HCT116 (cell line): ENCODE data around the gene OTOGL. TPM values are rescaled to one million over a fixed set of nuclear protein-coding genes. Genes with fewer than 3 reads are reported as not detected.

Experiments
- ATAC-seq: fragments of 200-7000 bp; cut with Tn5 transposase; 2 replicates; pipeline ENCODE4 v1.9.1; 2020; ENCODE audit warnings: mild to moderate bottlenecking, moderate library complexity
- BruUV-seq: library from RNA; stranded (reverse); fragments of 400-500 nt; replicated peaks from 2 replicates; lab custom pipeline; 2021; lab: Mats Ljungman, UMichigan
- CTCF ChIA-PET: fragments of 300-600 bp; sonication (Branson Sonifier 250); formaldehyde crosslinking; loops from one replicate; lab custom pipeline; 2021; ENCODE audit warnings: antibody characterized with exemption; lab: Charles Lee
- POLR2A ChIA-PET: fragments of 300-600, 350-600 bp; sonication (Branson Sonifier 250); formaldehyde crosslinking; loops from one replicate; lab custom pipeline; 2021; ENCODE audit warnings: antibody characterized with exemption; lab: Charles Lee
- RAD21 ChIA-PET, 2 experiments: fragments of 300-600 bp; sonication (Branson Sonifier 250); formaldehyde crosslinking; loops; one replicate each; lab custom pipeline; 2023; ENCODE audit warnings: low total read pairs in 2 of 2; ENCODE audit not compliant: uncharacterized antibody in 2 of 2, unreplicated experiment in 2 of 2, low non-redundant PET in 1 of 2; lab: Charles Lee
- DNase-seq: peaks from one replicate; pipeline ENCODE4 v3.0.0-alpha.2; 2010; ENCODE audit warnings: low read depth, low spot score
- H2AFZ ChIP-seq: fragments of 200-600 bp; shearing (Covaris generic), sonication (generic); 2 replicates; pipeline ENCODE4 v1.6.1; 2017; ENCODE audit warnings: low read depth, mixed run types, mixed read lengths, antibody characterized with exemption, low read length; ENCODE audit not compliant: poor library complexity, severe bottlenecking
- H3K27ac ChIP-seq: 2 replicates; pipeline ENCODE4 v1.5.1; 2012; ENCODE audit warnings: low read depth, low read length
- H3K27me3 ChIP-seq: fragments of 200-600 bp; sonication (generic); 2 replicates; pipeline ENCODE4 v1.6.1; 2016; ENCODE audit warnings: mixed run types, low read length, mixed read lengths; ENCODE audit not compliant: insufficient read depth
- H3K36me3 ChIP-seq, 2 experiments: fragments of 200-500 bp in 1 of 2; fragments of 200-600 bp in 1 of 2; sonication (Bioruptor generic) in 1 of 2; sonication (generic) in 1 of 2; 2 replicates each; pipeline versions ENCODE4 v1.5.1 to v1.6.1; 2014 to 2016; ENCODE audit warnings: low read length in 2 of 2, inconsistent platforms in 1 of 2, mixed read lengths in 1 of 2, mixed run types in 1 of 2; ENCODE audit not compliant: insufficient read depth in 2 of 2, control insufficient read depth in 1 of 2
- H3K4me1 ChIP-seq, 2 experiments: fragments of 200-600 bp in 1 of 2; sonication (generic) in 1 of 2; 2 replicates each; pipeline versions ENCODE4 v1.5.1 to v1.6.1; 2012 to 2017; ENCODE audit warnings: low read length in 2 of 2, inconsistent platforms in 1 of 2, mild to moderate bottlenecking in 1 of 2, mixed read lengths in 1 of 2, mixed run types in 1 of 2, moderate library complexity in 1 of 2; ENCODE audit not compliant: insufficient read depth in 2 of 2, control insufficient read depth in 1 of 2
- H3K4me2 ChIP-seq: fragments of 200-600 bp; sonication (generic); 2 replicates; pipeline ENCODE4 v1.6.1; 2017; ENCODE audit warnings: mixed run types, low read length, mixed read lengths
- H3K4me3 ChIP-seq, 2 experiments: fragments of 200-600 bp in 1 of 2; sonication (generic) in 1 of 2; replicated peaks in 1 of 2; 2 replicates each; pipeline ENCODE4 v1.5.1; 2011 to 2016; ENCODE audit warnings: low read length in 2 of 2, control low read depth in 1 of 2, low read depth in 1 of 2, mild to moderate bottlenecking in 1 of 2, mixed read lengths in 1 of 2, mixed run types in 1 of 2
- H3K79me2 ChIP-seq: fragments of 200-600 bp; sonication (generic); 2 replicates; pipeline ENCODE4 v1.6.1; 2017; ENCODE audit warnings: mild to moderate bottlenecking, mixed run types, low read length, moderate library complexity, mixed read lengths; ENCODE audit not compliant: insufficient read depth
- H3K9ac ChIP-seq: fragments of 200-600 bp; sonication (generic); 2 replicates; pipeline ENCODE4 v1.6.1; 2016; ENCODE audit warnings: low read length, mixed read lengths
- H3K9me2 ChIP-seq: fragments of 200-600 bp; sonication (generic), shearing (Covaris generic); 2 replicates; pipeline ENCODE4 v1.6.1; 2017; ENCODE audit warnings: mixed run types, mild to moderate bottlenecking, moderate library complexity; ENCODE audit not compliant: insufficient read depth
- H3K9me3 ChIP-seq, 2 experiments: fragments of 200-500 bp in 1 of 2; fragments of 200-600 bp in 1 of 2; sonication (Bioruptor generic) in 1 of 2; sonication (generic) in 1 of 2; 2 replicates each; pipeline ENCODE4 v1.6.1; 2014 to 2017; ENCODE audit warnings: low read length in 2 of 2, mixed read lengths in 2 of 2, inconsistent platforms in 1 of 2, low read depth in 1 of 2, mild to moderate bottlenecking in 1 of 2, mixed run types in 1 of 2, moderate library complexity in 1 of 2; ENCODE audit not compliant: control insufficient read depth in 1 of 2, insufficient read depth in 1 of 2
- H4K20me1 ChIP-seq: fragments of 200-600 bp; sonication (generic), shearing (Covaris generic); 2 replicates; pipeline ENCODE4 v1.6.1; 2017; ENCODE audit warnings: mixed run types, mild to moderate bottlenecking, moderate library complexity; ENCODE audit not compliant: insufficient read depth
- CBX3 ChIP-seq: IDR thresholded peaks from 2 replicates; pipeline ENCODE4 v1.6.1; 2012; ENCODE audit warnings: low read depth
- CEBPB ChIP-seq: IDR thresholded peaks from 2 replicates; pipeline ENCODE4 v1.6.1; 2012; ENCODE audit warnings: low read depth
- EGR1 ChIP-seq: IDR thresholded peaks from 2 replicates; pipeline ENCODE4 v1.6.1; 2012; ENCODE audit warnings: low read depth
- ELF1 ChIP-seq: IDR thresholded peaks from 2 replicates; pipeline ENCODE4 v1.6.1; 2012; ENCODE audit warnings: low read depth, borderline replicate concordance
- EZH2 ChIP-seq: fragments of 200-600 bp; sonication (generic); IDR thresholded peaks from 2 replicates; pipeline ENCODE4 v1.6.1; 2017; ENCODE audit warnings: antibody characterized with exemption, mixed run types
- EZH2phosphoT487 ChIP-seq: fragments of 200-600 bp; IDR thresholded peaks from 2 replicates; pipeline ENCODE4 v1.6.1; 2018; ENCODE audit warnings: antibody characterized with exemption, borderline replicate concordance
- FOSL1 ChIP-seq: IDR thresholded peaks from 2 replicates; pipeline ENCODE4 v1.6.1; 2012; ENCODE audit warnings: low read depth
- POLR2A ChIP-seq: IDR thresholded peaks from 2 replicates; pipeline ENCODE4 v1.7.0; 2011; ENCODE audit warnings: borderline replicate concordance; ENCODE audit not compliant: insufficient read depth, insufficient read length; ENCODE audit errors: extremely low read depth
- POLR2AphosphoS5 ChIP-seq: IDR thresholded peaks from 2 replicates; pipeline ENCODE4 v1.6.1; 2011; ENCODE audit warnings: mild to moderate bottlenecking, low read depth, low read length, moderate library complexity
- RAD21 ChIP-seq: IDR thresholded peaks from 2 replicates; pipeline ENCODE4 v1.6.1; 2012; ENCODE audit warnings: low read depth, mild to moderate bottlenecking
- TCF7L2 ChIP-seq: IDR thresholded peaks from 2 replicates; pipeline ENCODE4 v1.7.0; 2011; ENCODE audit warnings: borderline replicate concordance, inconsistent platforms; ENCODE audit not compliant: insufficient read depth, insufficient read length; ENCODE audit errors: extremely low read depth
- ZFX ChIP-seq: fragments of 450-650 bp; IDR thresholded peaks from 2 replicates; pipeline ENCODE4 v1.6.1; 2017
- intact Hi-C: fragments of 100-400 bp; cut with micrococcal nuclease; formaldehyde crosslinking; loops from 2 replicates; pipeline ENCODE4 v1.10.0; 2022
- total RNA-seq: library from RNA; stranded (reverse); gene quantifications from one replicate; pipeline ENCODE4 v1.2.1, GENCODE V29; 2021; ENCODE audit not compliant: unreplicated experiment
- TF ChIP-seq, protein P1 (sequence below): IDR thresholded peaks from 2 replicates; pipeline ENCODE4 v1.6.1; 2012; ENCODE audit warnings: low read depth
- TF ChIP-seq, protein P2 (sequence below): IDR thresholded peaks from 2 replicates; pipeline ENCODE4 v1.6.1; 2012
- TF ChIP-seq, protein P3 (sequence below), 3 experiments: fragments of 200-600 bp in 1 of 3; sonication (generic) in 1 of 3; IDR thresholded peaks in 2 of 3; conservative IDR thresholded peaks in 1 of 3; 2 replicates each; pipeline ENCODE4 v1.5.1; 2012 to 2017; ENCODE audit warnings: low read depth in 2 of 3, low read length in 2 of 3, antibody characterized with exemption in 1 of 3, borderline replicate concordance in 1 of 3, control low read depth in 1 of 3, mild to moderate bottlenecking in 1 of 3, mixed read lengths in 1 of 3, mixed run types in 1 of 3, moderate library complexity in 1 of 3; ENCODE audit not compliant: insufficient read depth in 1 of 3

Gene OTOGL
- total RNA-seq, 1 experiment from 2014 or later: not detected

DNA sequence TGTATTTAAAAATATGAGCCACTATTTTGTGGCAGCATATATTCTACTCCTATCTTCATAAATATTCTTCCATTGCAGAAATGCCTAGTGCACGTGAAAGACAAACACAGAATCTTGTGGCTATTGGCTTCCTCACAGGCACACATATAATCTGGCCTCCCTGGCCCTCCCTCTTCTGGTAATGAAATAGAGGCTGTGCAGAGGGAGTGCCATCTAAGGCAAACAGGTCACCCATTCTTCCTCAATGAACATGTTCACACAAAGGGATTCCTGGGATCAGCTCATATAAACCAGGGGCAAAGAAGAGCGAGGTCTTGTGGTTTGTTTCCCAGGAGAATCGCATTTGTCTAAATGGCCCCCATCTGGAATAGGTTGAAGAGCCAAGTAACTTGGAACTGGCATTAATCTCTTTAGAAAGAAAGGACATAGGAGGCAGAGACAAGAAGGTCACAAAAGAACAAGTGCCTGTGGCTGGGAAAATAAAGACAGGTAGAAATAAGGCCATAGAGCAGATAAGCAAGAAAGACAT, 173.1 kb downstream of the OTOGL start (continued):
- TF ChIP-seq, protein P1, sequence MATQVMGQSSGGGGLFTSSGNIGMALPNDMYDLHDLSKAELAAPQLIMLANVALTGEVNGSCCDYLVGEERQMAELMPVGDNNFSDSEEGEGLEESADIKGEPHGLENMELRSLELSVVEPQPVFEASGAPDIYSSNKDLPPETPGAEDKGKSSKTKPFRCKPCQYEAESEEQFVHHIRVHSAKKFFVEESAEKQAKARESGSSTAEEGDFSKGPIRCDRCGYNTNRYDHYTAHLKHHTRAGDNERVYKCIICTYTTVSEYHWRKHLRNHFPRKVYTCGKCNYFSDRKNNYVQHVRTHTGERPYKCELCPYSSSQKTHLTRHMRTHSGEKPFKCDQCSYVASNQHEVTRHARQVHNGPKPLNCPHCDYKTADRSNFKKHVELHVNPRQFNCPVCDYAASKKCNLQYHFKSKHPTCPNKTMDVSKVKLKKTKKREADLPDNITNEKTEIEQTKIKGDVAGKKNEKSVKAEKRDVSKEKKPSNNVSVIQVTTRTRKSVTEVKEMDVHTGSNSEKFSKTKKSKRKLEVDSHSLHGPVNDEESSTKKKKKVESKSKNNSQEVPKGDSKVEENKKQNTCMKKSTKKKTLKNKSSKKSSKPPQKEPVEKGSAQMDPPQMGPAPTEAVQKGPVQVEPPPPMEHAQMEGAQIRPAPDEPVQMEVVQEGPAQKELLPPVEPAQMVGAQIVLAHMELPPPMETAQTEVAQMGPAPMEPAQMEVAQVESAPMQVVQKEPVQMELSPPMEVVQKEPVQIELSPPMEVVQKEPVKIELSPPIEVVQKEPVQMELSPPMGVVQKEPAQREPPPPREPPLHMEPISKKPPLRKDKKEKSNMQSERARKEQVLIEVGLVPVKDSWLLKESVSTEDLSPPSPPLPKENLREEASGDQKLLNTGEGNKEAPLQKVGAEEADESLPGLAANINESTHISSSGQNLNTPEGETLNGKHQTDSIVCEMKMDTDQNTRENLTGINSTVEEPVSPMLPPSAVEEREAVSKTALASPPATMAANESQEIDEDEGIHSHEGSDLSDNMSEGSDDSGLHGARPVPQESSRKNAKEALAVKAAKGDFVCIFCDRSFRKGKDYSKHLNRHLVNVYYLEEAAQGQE: no peak
- TF ChIP-seq POLR2A: no peak
- TF ChIP-seq EZH2: no peak
- no peak for TF ChIP-seq FOSL1
- no peak for TF ChIP-seq CEBPB
- TF ChIP-seq ELF1: no peak
- no peak for TF ChIP-seq POLR2AphosphoS5
- no peak for TF ChIP-seq TCF7L2
- TF ChIP-seq CBX3: no peak
- TF ChIP-seq RAD21: no peak
- TF ChIP-seq EZH2phosphoT487: no peak

DNA sequence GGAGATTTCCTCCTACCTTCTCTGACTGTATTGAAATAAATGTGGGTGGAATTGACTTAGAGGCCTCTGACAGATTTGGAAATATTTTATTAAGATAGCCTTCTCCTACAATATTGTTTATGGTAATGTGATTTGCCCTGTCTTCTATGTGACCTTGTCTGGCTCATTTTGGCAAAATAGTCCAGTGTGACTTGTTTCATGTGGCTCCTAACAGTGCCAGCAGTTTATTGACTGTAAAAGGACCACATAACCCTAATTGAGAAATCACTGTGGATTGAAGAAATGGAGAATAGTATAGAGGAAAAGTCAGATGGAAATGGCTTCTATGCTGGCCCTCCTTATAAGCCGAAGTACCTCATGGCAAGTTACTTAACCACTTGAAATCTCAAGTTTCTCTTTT, 173.8 kb downstream of the OTOGL start:
- no peaks in the 10 kb centered on the region for H3K9me2 ChIP-seq
- H3K27ac ChIP-seq: no peak overlapping the region
- H3K36me3 ChIP-seq: no peaks in the 10 kb centered on the region
- no peak overlapping the region for H3K4me3 ChIP-seq
- no peaks in the 10 kb centered on the region for H4K20me1 ChIP-seq
- no peak overlapping the region for H3K9ac ChIP-seq
- intact Hi-C loops: no loop called here
- TF ChIP-seq EZH2 (no peak), ELF1 (no peak), TCF7L2 (no peak), ZFX (no peak), EGR1 (no peak)
- TF ChIP-seq, protein P2, sequence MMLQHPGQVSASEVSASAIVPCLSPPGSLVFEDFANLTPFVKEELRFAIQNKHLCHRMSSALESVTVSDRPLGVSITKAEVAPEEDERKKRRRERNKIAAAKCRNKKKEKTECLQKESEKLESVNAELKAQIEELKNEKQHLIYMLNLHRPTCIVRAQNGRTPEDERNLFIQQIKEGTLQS: no peak
- TF ChIP-seq, protein P3, sequence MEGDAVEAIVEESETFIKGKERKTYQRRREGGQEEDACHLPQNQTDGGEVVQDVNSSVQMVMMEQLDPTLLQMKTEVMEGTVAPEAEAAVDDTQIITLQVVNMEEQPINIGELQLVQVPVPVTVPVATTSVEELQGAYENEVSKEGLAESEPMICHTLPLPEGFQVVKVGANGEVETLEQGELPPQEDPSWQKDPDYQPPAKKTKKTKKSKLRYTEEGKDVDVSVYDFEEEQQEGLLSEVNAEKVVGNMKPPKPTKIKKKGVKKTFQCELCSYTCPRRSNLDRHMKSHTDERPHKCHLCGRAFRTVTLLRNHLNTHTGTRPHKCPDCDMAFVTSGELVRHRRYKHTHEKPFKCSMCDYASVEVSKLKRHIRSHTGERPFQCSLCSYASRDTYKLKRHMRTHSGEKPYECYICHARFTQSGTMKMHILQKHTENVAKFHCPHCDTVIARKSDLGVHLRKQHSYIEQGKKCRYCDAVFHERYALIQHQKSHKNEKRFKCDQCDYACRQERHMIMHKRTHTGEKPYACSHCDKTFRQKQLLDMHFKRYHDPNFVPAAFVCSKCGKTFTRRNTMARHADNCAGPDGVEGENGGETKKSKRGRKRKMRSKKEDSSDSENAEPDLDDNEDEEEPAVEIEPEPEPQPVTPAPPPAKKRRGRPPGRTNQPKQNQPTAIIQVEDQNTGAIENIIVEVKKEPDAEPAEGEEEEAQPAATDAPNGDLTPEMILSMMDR (IDR thresholded peaks at IDR 0.05 in 2 of 3, conservative IDR thresholded peaks at IDR 0.05 in 1 of 3; ENCODE audit: borderline replicate concordance in 1 of 3, insufficient read depth in 1 of 3, low read depth in 2 of 3, low read length in 2 of 3): no peak
- DNase-seq: no peak
- H3K4me2 ChIP-seq: no peak overlapping the region
- BruUV-seq: no TSS peak
- RAD21 ChIA-PET: no interaction called here
- no peak for ATAC-seq
- no peaks in the 10 kb centered on the region for H3K27me3 ChIP-seq
- CTCF ChIA-PET: interaction anchor here (5.6 kb wide), 1 partner anchor 78 kb away, joined by 80 read pairs; no protein-coding TSS in a partner anchor
- peaks cover 9 to 16% of the 10 kb centered on the region in 2 experiments for H3K4me1 ChIP-seq
- POLR2A ChIA-PET: no interaction called here
- no peak overlapping the region for H2AFZ ChIP-seq
- no peaks in the 10 kb centered on the region for H3K9me3 ChIP-seq
- H3K79me2 ChIP-seq: no peaks in the 10 kb centered on the region
